C4-2B (cell line): ENCODE results near the gene PLEKHO2.

Source experiments
- ZFX ChIP-seq: fragments of 450-650 bp; IDR thresholded peaks from 2 replicates; pipeline ENCODE4 v1.6.1; 2017
- TF ChIP-seq, protein P1 (sequence below): fragments of 450-650 bp; conservative IDR thresholded peaks from 2 replicates; pipeline ENCODE4 v1.5.1; 2017; ENCODE audit warnings: mild to moderate bottlenecking

DNA sequence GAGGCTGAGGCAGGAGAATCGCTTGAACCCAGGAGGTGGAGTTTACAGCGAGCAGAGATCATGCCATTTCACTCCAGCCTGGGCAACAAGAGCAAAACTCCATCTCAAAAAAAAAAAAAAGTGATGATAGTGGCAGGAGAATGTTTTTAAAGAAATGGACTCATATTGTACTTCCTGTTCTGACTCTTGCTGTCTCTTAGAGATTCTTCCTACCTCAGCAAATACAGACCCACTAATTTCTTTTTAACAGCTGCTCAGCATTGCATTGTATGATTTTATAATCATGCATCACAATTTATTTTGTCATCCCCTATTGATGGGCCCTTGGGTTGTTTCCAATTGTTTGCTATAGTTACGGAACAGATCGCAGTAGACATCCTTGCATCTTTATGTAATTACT is 61.1 kb downstream of the PLEKHO2 start:
- TF ChIP-seq, protein P1, sequence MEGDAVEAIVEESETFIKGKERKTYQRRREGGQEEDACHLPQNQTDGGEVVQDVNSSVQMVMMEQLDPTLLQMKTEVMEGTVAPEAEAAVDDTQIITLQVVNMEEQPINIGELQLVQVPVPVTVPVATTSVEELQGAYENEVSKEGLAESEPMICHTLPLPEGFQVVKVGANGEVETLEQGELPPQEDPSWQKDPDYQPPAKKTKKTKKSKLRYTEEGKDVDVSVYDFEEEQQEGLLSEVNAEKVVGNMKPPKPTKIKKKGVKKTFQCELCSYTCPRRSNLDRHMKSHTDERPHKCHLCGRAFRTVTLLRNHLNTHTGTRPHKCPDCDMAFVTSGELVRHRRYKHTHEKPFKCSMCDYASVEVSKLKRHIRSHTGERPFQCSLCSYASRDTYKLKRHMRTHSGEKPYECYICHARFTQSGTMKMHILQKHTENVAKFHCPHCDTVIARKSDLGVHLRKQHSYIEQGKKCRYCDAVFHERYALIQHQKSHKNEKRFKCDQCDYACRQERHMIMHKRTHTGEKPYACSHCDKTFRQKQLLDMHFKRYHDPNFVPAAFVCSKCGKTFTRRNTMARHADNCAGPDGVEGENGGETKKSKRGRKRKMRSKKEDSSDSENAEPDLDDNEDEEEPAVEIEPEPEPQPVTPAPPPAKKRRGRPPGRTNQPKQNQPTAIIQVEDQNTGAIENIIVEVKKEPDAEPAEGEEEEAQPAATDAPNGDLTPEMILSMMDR = no peak
- no peak for TF ChIP-seq ZFX
